ENCODE measurements around the gene PRICKLE2. TPM values are rescaled to one million over a fixed set of nuclear protein-coding genes. Genes with fewer than 3 reads are reported as not detected.

Gene PRICKLE2
- polyA plus RNA-seq, 1 donor (not counting 4 experiments of a cell fraction or from before 2014, with no cell fraction given): 7.8 TPM

GRCh38 chr3:64046996-64047594 is 178.2 kb downstream of the PRICKLE2 start:
- Histone ChIP-seq H3K9me1 (ENCODE audit: control insufficient read depth, extremely low read depth, insufficient read depth, low read length) (no peaks in the 10 kb centered on the region), H3K9ac (ENCODE audit: control insufficient read depth, extremely low read depth, insufficient read depth, low read length) (no peak overlapping the region), H2AFZ (ENCODE audit: control insufficient read depth, low read length) (no peak overlapping the region), H3K4me2 (ENCODE audit: control insufficient read depth, extremely low read depth, insufficient read depth, low read depth, low read length) (no peak overlapping the region), H3K4me3 (ENCODE audit: control insufficient read depth in 2 of 3, extremely low read depth in 1 of 3, insufficient read depth in 2 of 3, low read depth in 1 of 3, low read length in 3 of 3) (no peak overlapping the region), H3K79me2 (ENCODE audit: control insufficient read depth, insufficient read depth, low read length) (no peaks in the 10 kb centered on the region), H3K36me3 (ENCODE audit: control insufficient read depth in 2 of 2, extremely low read depth in 1 of 2, insufficient read depth in 2 of 2, low read length in 2 of 2) (no peaks in the 10 kb centered on the region), H3K27ac (ENCODE audit: control insufficient read depth, insufficient read depth, low read length) (no peak overlapping the region), H3K4me1 (ENCODE audit: control insufficient read depth, extremely low read depth, insufficient read depth, low read length) (peaks cover 14% of the 10 kb centered on the region), H3K27me3 (ENCODE audit: control insufficient read depth, extremely low read depth, insufficient read depth, low read length) (no peaks in the 10 kb centered on the region), H3K9me3 (ENCODE audit: control insufficient read depth, low read depth, low read length) (no peaks in the 10 kb centered on the region), H4K20me1 (ENCODE audit: control insufficient read depth, extremely low read depth, insufficient read depth, low read length) (no peaks in the 10 kb centered on the region)
- dilution Hi-C loops (cut with MboI; ENCODE audit: extremely low pct_ligation_motif_present, low sequenced_read_pairs): no loop called here
- DNase-seq (ENCODE audit: low read depth, low spot score) (no peak), FAIRE-seq (peak; percentile 44)
- TF ChIP-seq CTCF (optimal IDR thresholded peaks at IDR 0.05 in 1 of 3, IDR thresholded peaks at IDR 0.05 in 1 of 3, conservative IDR thresholded peaks at IDR 0.05 in 1 of 3; ENCODE audit: extremely low read depth in 1 of 3, insufficient read depth in 2 of 3, low read length in 3 of 3) (no peak), EZH2 (IDR thresholded peaks at IDR 0.05; ENCODE audit: low read length) (no peak)

GRCh38 chr3:64046592-64046991 is 178.7 kb downstream of the PRICKLE2 start:
- H3K27me3 ChIP-seq (ENCODE audit: control insufficient read depth, extremely low read depth, insufficient read depth, low read length): no peaks in the 10 kb centered on the region
- no peaks in the 10 kb centered on the region for H3K79me2 ChIP-seq (ENCODE audit: control insufficient read depth, insufficient read depth, low read length)
- no peak for FAIRE-seq

GRCh38 chr3:64042952-64043351 is 182.3 kb downstream of the PRICKLE2 start:
- TF ChIP-seq CTCF (optimal IDR thresholded peaks at IDR 0.05 in 1 of 3, IDR thresholded peaks at IDR 0.05 in 1 of 3, conservative IDR thresholded peaks at IDR 0.05 in 1 of 3; ENCODE audit: extremely low read depth in 1 of 3, insufficient read depth in 2 of 3, low read length in 3 of 3) (no peak), EZH2 (IDR thresholded peaks at IDR 0.05; ENCODE audit: low read length) (no peak)
- H3K79me2 ChIP-seq (ENCODE audit: control insufficient read depth, insufficient read depth, low read length): no peaks in the 10 kb centered on the region
- H3K4me3 ChIP-seq (ENCODE audit: control insufficient read depth in 2 of 3, extremely low read depth in 1 of 3, insufficient read depth in 2 of 3, low read depth in 1 of 3, low read length in 3 of 3): no peak overlapping the region
- H3K4me1 ChIP-seq (ENCODE audit: control insufficient read depth, extremely low read depth, insufficient read depth, low read length): no peaks in the 10 kb centered on the region
- DNase-seq (ENCODE audit: low read depth, low spot score): no peak
- H4K20me1 ChIP-seq (ENCODE audit: control insufficient read depth, extremely low read depth, insufficient read depth, low read length): no peaks in the 10 kb centered on the region
- peaks cover 4% of the 10 kb centered on the region for H3K27me3 ChIP-seq (ENCODE audit: control insufficient read depth, extremely low read depth, insufficient read depth, low read length)
- H3K36me3 ChIP-seq (ENCODE audit: control insufficient read depth in 2 of 2, extremely low read depth in 1 of 2, insufficient read depth in 2 of 2, low read length in 2 of 2): no peaks in the 10 kb centered on the region
- H3K4me2 ChIP-seq (ENCODE audit: control insufficient read depth, extremely low read depth, insufficient read depth, low read depth, low read length): no peak overlapping the region
- dilution Hi-C loops (cut with MboI; ENCODE audit: extremely low pct_ligation_motif_present, low sequenced_read_pairs): no loop called here
- H2AFZ ChIP-seq (ENCODE audit: control insufficient read depth, low read length): no peak overlapping the region
- H3K9me3 ChIP-seq (ENCODE audit: control insufficient read depth, low read depth, low read length): no peaks in the 10 kb centered on the region
- H3K9me1 ChIP-seq (ENCODE audit: control insufficient read depth, extremely low read depth, insufficient read depth, low read length): no peaks in the 10 kb centered on the region
- H3K27ac ChIP-seq (ENCODE audit: control insufficient read depth, insufficient read depth, low read length): no peak overlapping the region
- FAIRE-seq: no peak
- no peak overlapping the region for H3K9ac ChIP-seq (ENCODE audit: control insufficient read depth, extremely low read depth, insufficient read depth, low read length)

More at GRCh38 chr3:64046592-64046991, 178.7 kb downstream of the PRICKLE2 start:
- TF ChIP-seq EZH2 (IDR thresholded peaks at IDR 0.05; ENCODE audit: low read length): no peak
- Histone ChIP-seq H2AFZ (ENCODE audit: control insufficient read depth, low read length) (no peak overlapping the region), H3K4me3 (ENCODE audit: control insufficient read depth in 2 of 3, extremely low read depth in 1 of 3, insufficient read depth in 2 of 3, low read depth in 1 of 3, low read length in 3 of 3) (no peak overlapping the region), H3K36me3 (ENCODE audit: control insufficient read depth in 2 of 2, extremely low read depth in 1 of 2, insufficient read depth in 2 of 2, low read length in 2 of 2) (no peaks in the 10 kb centered on the region), H3K9ac (ENCODE audit: control insufficient read depth, extremely low read depth, insufficient read depth, low read length) (no peak overlapping the region), H3K4me2 (ENCODE audit: control insufficient read depth, extremely low read depth, insufficient read depth, low read depth, low read length) (no peak overlapping the region), H3K27ac (ENCODE audit: control insufficient read depth, insufficient read depth, low read length) (no peak overlapping the region), H4K20me1 (ENCODE audit: control insufficient read depth, extremely low read depth, insufficient read depth, low read length) (no peaks in the 10 kb centered on the region), H3K9me3 (ENCODE audit: control insufficient read depth, low read depth, low read length) (no peaks in the 10 kb centered on the region), H3K9me1 (ENCODE audit: control insufficient read depth, extremely low read depth, insufficient read depth, low read length) (no peaks in the 10 kb centered on the region), H3K4me1 (ENCODE audit: control insufficient read depth, extremely low read depth, insufficient read depth, low read length) (peaks cover 14% of the 10 kb centered on the region)
- no peak for DNase-seq (ENCODE audit: low read depth, low spot score)
- dilution Hi-C loops (cut with MboI; ENCODE audit: extremely low pct_ligation_motif_present, low sequenced_read_pairs): no loop called here
